Hepatocyte (in vitro differentiated cells): Measurements from ENCODE around the gene HDHD5.

Experiments
- CTCF ChIP-seq: fragments of 200-600 bp; sonication (generic); IDR thresholded peaks from 2 replicates; pipeline ENCODE4 v1.5.1; 2016; ENCODE audit warnings: antibody characterized with exemption, mild to moderate bottlenecking; ENCODE audit not compliant: poor library complexity
- EZH2 ChIP-seq: fragments of 200-600 bp; sonication (generic); IDR thresholded peaks from 2 replicates; pipeline ENCODE4 v1.6.1; 2016; ENCODE audit warnings: antibody characterized with exemption, mild to moderate bottlenecking, borderline replicate concordance

DNA sequence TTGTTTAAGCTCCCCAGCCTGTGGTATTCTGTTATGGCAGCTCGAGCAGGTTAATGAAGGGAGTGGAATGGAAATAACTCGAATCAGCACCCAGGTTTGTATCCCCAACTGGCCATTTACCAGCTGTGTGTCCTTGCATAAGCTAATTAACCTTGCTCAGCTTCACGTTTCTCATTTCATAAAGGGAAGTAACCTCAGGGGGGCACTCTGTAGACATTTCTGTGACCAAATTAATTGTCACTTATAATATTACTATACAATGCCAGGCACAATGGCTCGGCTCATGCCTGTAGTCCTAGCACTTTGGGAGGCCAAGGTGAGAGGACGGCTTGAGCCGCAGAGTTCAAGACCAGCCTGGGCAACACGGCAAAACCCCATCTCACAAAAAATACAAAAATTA, 46.4 kb upstream of the HDHD5 start:
- TF ChIP-seq CTCF (no peak), EZH2 (no peak)
